CD14-positive monocyte (primary cell): Measurements from ENCODE around the gene PRR23B. TPM values are rescaled to one million over a fixed set of nuclear protein-coding genes. Genes with fewer than 3 reads are reported as not detected.
"Not testable (repeated sequence)": the region's sequence is repeated elsewhere in the genome, so short reads cannot be mapped to it uniquely, and the experiment has no call there.

Experiments
- DNase-seq, 3 donors: peaks; one replicate each; pipeline ENCODE4 v3.0.0-alpha.2; 2011 to 2022
- H2AFZ ChIP-seq: 2 replicates; pipeline ENCODE4 v1.6.0; 2012; ENCODE audit warnings: mild to moderate bottlenecking, low read depth, low read length, inconsistent platforms; ENCODE audit not compliant: insufficient read depth, poor library complexity, severe bottlenecking
- H3K27ac ChIP-seq, 2 donors: 1 replicate in 1 of 2; 2 replicates in 1 of 2; pipeline ENCODE4 v1.5.1; 2012 to 2013; ENCODE audit warnings: low read length in 2 of 2, control low read depth in 1 of 2, inconsistent platforms in 1 of 2, low read depth in 1 of 2, mild to moderate bottlenecking in 1 of 2
- H3K27me3 ChIP-seq, 2 donors: one replicate each; pipeline versions ENCODE4 v1.6.0 to v1.6.1; 2011 to 2013; ENCODE audit warnings: low read length in 2 of 2; ENCODE audit not compliant: control insufficient read depth in 2 of 2, insufficient read depth in 2 of 2
- H3K36me3 ChIP-seq, 2 donors: replicated peaks in 1 of 2; 1 replicate in 1 of 2; 2 replicates in 1 of 2; pipeline versions ENCODE4 v1.5.1 to v1.6.1; 2012 to 2013; ENCODE audit warnings: low read length in 2 of 2, control low read depth in 1 of 2, inconsistent platforms in 1 of 2, mild to moderate bottlenecking in 1 of 2; ENCODE audit not compliant: insufficient read depth in 2 of 2, control insufficient read depth in 1 of 2
- H3K4me1 ChIP-seq, 2 donors: 1 replicate in 1 of 2; 2 replicates in 1 of 2; pipeline versions ENCODE4 v1.5.1 to v1.6.1; 2012 to 2013; ENCODE audit warnings: low read length in 2 of 2, control low read depth in 1 of 2, inconsistent platforms in 1 of 2, mild to moderate bottlenecking in 1 of 2, moderate library complexity in 1 of 2; ENCODE audit not compliant: insufficient read depth in 2 of 2, control insufficient read depth in 1 of 2
- H3K4me2 ChIP-seq: replicated peaks from 2 replicates; pipeline ENCODE3; 2012; ENCODE audit warnings: low read length, moderate library complexity, mild to moderate bottlenecking; ENCODE audit not compliant: poor library complexity, severe bottlenecking; ENCODE audit errors: extremely low read depth
- H3K4me3 ChIP-seq, 3 experiments: fragments of 200-600 bp in 1 of 3; sonication (generic) in 1 of 3; replicated peaks in 1 of 3; 1 replicate in 2 of 3; 2 replicates in 1 of 3; pipeline ENCODE4 v1.5.1; 2011 to 2013; ENCODE audit warnings: low read length in 3 of 3, mild to moderate bottlenecking in 3 of 3, control low read depth in 2 of 3, low read depth in 2 of 3, inconsistent platforms in 1 of 3, moderate library complexity in 1 of 3
- H3K79me2 ChIP-seq: 2 replicates; pipeline ENCODE4 v1.6.0; 2012; ENCODE audit warnings: mild to moderate bottlenecking, control low read depth, inconsistent platforms, low read length, moderate library complexity; ENCODE audit not compliant: insufficient read depth
- H3K9ac ChIP-seq: 2 replicates; pipeline ENCODE4 v1.6.0; 2017; ENCODE audit warnings: low read length, mild to moderate bottlenecking; ENCODE audit not compliant: insufficient read depth, poor library complexity, severe bottlenecking
- H3K9me3 ChIP-seq, 2 donors: replicated peaks in 1 of 2; 1 replicate in 1 of 2; 2 replicates in 1 of 2; pipeline versions ENCODE4 v1.5.1 to v1.6.1; 2012 to 2013; ENCODE audit warnings: low read length in 2 of 2, control low read depth in 1 of 2; ENCODE audit not compliant: control insufficient read depth in 1 of 2, insufficient read depth in 1 of 2
- H4K20me1 ChIP-seq: 2 replicates; pipeline ENCODE4 v1.6.0; 2012; ENCODE audit warnings: mild to moderate bottlenecking, low read length, control low read depth, moderate library complexity; ENCODE audit not compliant: insufficient read depth
- H3K27ac Mint-ChIP-seq, 7 donors: one replicate each; pipeline ENCODE4 v1.8.0; 2020; ENCODE audit warnings: mild to moderate bottlenecking in 7 of 7, mixed read lengths in 7 of 7, moderate library complexity in 6 of 7, inconsistent platforms in 2 of 7
- H3K27me3 Mint-ChIP-seq, 3 donors: one replicate each; pipeline ENCODE4 v1.8.0; 2021 to 2022; ENCODE audit warnings: low read depth in 3 of 3, mild to moderate bottlenecking in 3 of 3, mixed read lengths in 3 of 3, moderate library complexity in 3 of 3, inconsistent platforms in 1 of 3
- H3K36me3 Mint-ChIP-seq, 2 donors: one replicate each; pipeline ENCODE4 v1.8.0; 2020; ENCODE audit warnings: mixed read lengths in 2 of 2, inconsistent platforms in 1 of 2, mild to moderate bottlenecking in 1 of 2
- H3K4me1 Mint-ChIP-seq: one replicate; pipeline ENCODE4 v1.8.0; 2020; ENCODE audit warnings: mild to moderate bottlenecking, mixed read lengths
- H3K4me3 Mint-ChIP-seq, 2 donors: one replicate each; pipeline ENCODE4 v1.8.0; 2020; ENCODE audit warnings: mild to moderate bottlenecking in 2 of 2, mixed read lengths in 2 of 2, moderate library complexity in 1 of 2
- H3K9me3 Mint-ChIP-seq, 7 donors: one replicate each; pipeline ENCODE4 v1.8.0; 2020 to 2022; ENCODE audit warnings: mixed read lengths in 7 of 7, mild to moderate bottlenecking in 6 of 7, moderate library complexity in 6 of 7, inconsistent platforms in 2 of 7
- CTCF ChIP-seq: fragments of 200-600 bp; IDR thresholded peaks from one replicate; pipeline ENCODE4 v1.8.0; 2022; ENCODE audit warnings: antibody characterized with exemption, mild to moderate bottlenecking
- WGBS: methylation state at CpG from one replicate; pipeline ENCODE4 v1.1.5; 2013; ENCODE audit warnings: missing lambda C conversion rate; ENCODE audit not compliant: insufficient coverage; 5-methylcytosine and 5-hydroxymethylcytosine counted together
- intact Hi-C, 2 donors: fragments of 100-400 bp; cut with micrococcal nuclease; formaldehyde crosslinking; loops; one replicate each; pipeline versions ENCODE4 v1.15.0 to v1.15.1; 2023
- polyA plus RNA-seq, 3 donors: library from polyadenylated mRNA; depleted of rRNA in 1 of 3; unstranded in 2 of 3; stranded (reverse) in 1 of 3; fragments of 300-500 nt in 2 of 3; fragments of >200 nt in 1 of 3; fragmentation: Illumina TruSeq in 2 of 3; gene quantifications; 1 replicate in 2 of 3; 2 replicates in 1 of 3; pipeline ENCODE4 v1.2.3, GENCODE V29; 2012 to 2021

Gene PRR23B
- polyA plus RNA-seq, 3 donors, result not detected

- Histone ChIP-seq H4K20me1 (no peaks in the 10 kb centered on the region), H3K4me1 (no peaks in the 10 kb centered on the region), H3K79me2 (no peaks in the 10 kb centered on the region), H3K4me2 (no peak overlapping the region), H3K9me3 (no peaks in the 10 kb centered on the region), H3K9ac (no peak overlapping the region), H3K36me3 (no peaks in the 10 kb centered on the region), H3K27me3 (no peaks in the 10 kb centered on the region), H3K4me3 (no peak overlapping the region), H3K27ac (no peak overlapping the region), H2AFZ (no peak overlapping the region)
- no peaks in the 10 kb centered on the region for H3K4me1 Mint-ChIP-seq
- H3K4me3 Mint-ChIP-seq, result no peak overlapping the region
- peaks cover 0 to 27% (median 13%) of the 10 kb centered on the region in 7 donors for H3K9me3 Mint-ChIP-seq
- no peak overlapping the region for H3K27ac Mint-ChIP-seq
- H3K36me3 Mint-ChIP-seq, result no peaks in the 10 kb centered on the region
- intact Hi-C loops, result no loop called here
- DNase-seq, result no peak
- no peak for TF ChIP-seq CTCF
- no CpG with 5 or more reads among the region's 2 CpGs for WGBS
- peaks cover 1 to 6% (median 5%) of the 10 kb centered on the region in 3 donors for H3K27me3 Mint-ChIP-seq
Observed at GRCh38 chr3:139032326-139033002, 11.7 kb upstream of the PRR23B start.

GRCh38 chr3:139030576-139030975 lies 9.8 kb upstream of the PRR23B start:
- H2AFZ ChIP-seq, DNase-seq, H4K20me1 ChIP-seq, H3K9ac ChIP-seq, H3K4me1 Mint-ChIP-seq, H3K27me3 ChIP-seq, H3K27ac Mint-ChIP-seq, H3K9me3 ChIP-seq, H3K27me3 Mint-ChIP-seq, H3K79me2 ChIP-seq, H3K36me3 Mint-ChIP-seq, H3K4me1 ChIP-seq, intact Hi-C loops, H3K4me3 ChIP-seq, H3K36me3 ChIP-seq, H3K4me3 Mint-ChIP-seq, H3K4me2 ChIP-seq, H3K27ac ChIP-seq: not testable (repeated sequence)
- peaks cover 0 to 26% (median 13%) of the 10 kb centered on the region in 7 donors for H3K9me3 Mint-ChIP-seq
